ENCODE results near the gene SPINT4. TPM values are rescaled to one million over a fixed set of nuclear protein-coding genes. Genes with fewer than 3 reads are reported as not detected.
"Not testable (repeated sequence)": the region's sequence is repeated elsewhere in the genome, so short reads cannot be mapped to it uniquely, and the experiment has no call there.

Gene SPINT4
- not detected for polyA plus RNA-seq (2012; ENCODE audit: insufficient read depth, insufficient read length)

GRCh38 chr20:45722047-45722446, at the start of gene SPINT4:
SPINT4 (plus strand) TSS chr20:45722347; CDS start chr20:45722368, 21 bp downstream.
- no peak for DNase-seq (ENCODE audit: low read depth, low spot score)
- no peak within 1 kb of the TSS for H3K4me3 ChIP-seq (ENCODE audit: low read length)

DNA sequence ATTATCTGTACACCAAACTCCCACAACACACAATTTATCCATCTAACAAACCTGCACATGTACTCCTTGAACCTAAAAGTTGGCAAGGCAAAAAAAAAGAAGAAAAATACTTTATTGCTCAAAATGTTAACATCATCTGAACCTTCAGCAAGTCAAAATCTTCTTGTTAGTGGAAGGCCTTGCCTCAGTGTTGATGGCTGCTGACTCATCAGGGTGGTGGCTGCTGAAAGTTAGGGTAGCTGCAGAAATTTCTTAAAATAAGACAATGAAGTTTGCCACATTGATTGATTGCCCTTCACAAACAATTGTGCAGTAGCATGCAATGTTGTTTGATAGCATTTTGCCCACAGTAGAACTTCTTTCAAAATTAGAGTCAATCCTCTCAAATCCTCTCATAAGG, 49.4 kb upstream of the SPINT4 start:
- no peak overlapping the region for H3K4me3 ChIP-seq (ENCODE audit: low read length)
- no peak for DNase-seq (ENCODE audit: low read depth, low spot score)

GRCh38 chr20:45679650-45680049, 42.5 kb upstream of the SPINT4 start:
- no peak overlapping the region for H3K4me3 ChIP-seq (ENCODE audit: low read length)
- no peak for DNase-seq (ENCODE audit: low read depth, low spot score)

- no peak for DNase-seq (ENCODE audit: low read depth, low spot score)
Observed at GRCh38 chr20:45685896-45686295, 36.3 kb upstream of the SPINT4 start.

DNA sequence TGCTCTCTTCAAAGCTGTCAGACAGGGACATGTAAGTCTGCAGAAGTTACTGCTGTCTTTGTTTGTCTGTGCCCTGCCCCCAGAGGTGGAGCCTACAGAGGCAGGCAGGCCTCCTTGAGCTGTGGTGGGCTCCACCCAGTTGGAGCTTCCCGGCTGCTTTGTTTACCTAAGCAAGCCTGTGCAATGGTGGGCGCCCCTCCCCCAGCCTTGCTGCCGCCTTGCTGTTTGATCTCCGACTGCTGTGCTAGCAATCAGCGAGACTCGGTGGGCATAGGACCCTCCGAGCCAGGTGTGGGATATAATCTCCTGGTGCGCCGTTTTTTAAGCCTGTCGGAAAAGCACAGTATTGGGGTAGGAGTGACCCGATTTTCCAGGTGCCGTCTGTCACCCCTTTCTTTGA, 28.8 kb upstream of the SPINT4 start:
- H3K4me3 ChIP-seq (ENCODE audit: low read length); DNase-seq (ENCODE audit: low read depth, low spot score): not testable (repeated sequence)

More at GRCh38 chr20:45685896-45686295, 36.3 kb upstream of the SPINT4 start:
- H3K4me3 ChIP-seq (ENCODE audit: low read length): no peak overlapping the region

GRCh38 chr20:45695496-45695895, 26.7 kb upstream of the SPINT4 start:
- no peak for DNase-seq (ENCODE audit: low read depth, low spot score)
- no peak overlapping the region for H3K4me3 ChIP-seq (ENCODE audit: low read length)

DNA sequence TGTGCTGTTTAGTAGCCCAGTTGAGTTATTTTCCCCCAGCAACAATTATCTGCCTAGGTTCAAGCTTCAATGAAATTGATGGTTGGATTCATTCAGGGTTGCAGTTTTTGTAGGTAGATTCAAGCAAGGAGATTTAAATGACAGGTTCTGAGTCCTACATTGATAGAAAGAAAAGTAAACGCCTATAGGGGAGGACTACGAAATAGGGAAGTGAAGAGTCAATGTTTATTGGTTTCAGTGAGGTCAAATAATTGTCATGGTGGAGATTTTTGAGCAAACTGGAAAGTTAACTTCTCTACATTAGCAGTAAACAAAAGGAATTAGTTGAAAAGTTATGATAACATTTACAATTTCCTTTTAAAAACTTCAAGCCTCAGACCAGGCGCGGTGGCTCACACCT, 21.0 kb upstream of the SPINT4 start:
- H3K4me3 ChIP-seq (ENCODE audit: low read length): no peak overlapping the region
- DNase-seq (ENCODE audit: low read depth, low spot score): no peak

DNA sequence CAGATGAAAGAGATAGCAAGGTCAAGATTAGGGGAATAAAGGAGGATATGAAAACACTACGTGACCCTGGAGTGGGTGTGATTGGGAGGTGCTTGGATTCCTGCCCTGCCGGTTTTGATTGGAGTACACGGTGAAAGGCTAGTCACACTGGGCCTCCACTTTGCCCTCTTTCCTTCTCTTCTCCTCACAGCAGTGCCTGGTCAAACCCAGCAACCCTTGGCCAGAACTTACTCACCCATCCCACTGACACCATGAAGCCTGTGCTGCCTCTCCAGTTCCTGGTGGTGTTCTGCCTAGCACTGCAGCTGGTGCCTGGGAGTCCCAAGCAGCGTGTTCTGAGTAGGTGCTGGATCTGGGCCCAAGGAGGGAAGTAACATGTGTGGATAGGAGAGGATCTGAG, 20.3 kb upstream of the SPINT4 start, which contains the start of gene WFDC13:
TSS of gene WFDC13 (plus strand) at position 166 of the 400 bp plus-strand sequence. CDS start at position 252, 86 bp downstream.
- H3K4me3 ChIP-seq (ENCODE audit: low read length): no peak within 1 kb of the TSS
- no peak for DNase-seq (ENCODE audit: low read depth, low spot score)

DNA sequence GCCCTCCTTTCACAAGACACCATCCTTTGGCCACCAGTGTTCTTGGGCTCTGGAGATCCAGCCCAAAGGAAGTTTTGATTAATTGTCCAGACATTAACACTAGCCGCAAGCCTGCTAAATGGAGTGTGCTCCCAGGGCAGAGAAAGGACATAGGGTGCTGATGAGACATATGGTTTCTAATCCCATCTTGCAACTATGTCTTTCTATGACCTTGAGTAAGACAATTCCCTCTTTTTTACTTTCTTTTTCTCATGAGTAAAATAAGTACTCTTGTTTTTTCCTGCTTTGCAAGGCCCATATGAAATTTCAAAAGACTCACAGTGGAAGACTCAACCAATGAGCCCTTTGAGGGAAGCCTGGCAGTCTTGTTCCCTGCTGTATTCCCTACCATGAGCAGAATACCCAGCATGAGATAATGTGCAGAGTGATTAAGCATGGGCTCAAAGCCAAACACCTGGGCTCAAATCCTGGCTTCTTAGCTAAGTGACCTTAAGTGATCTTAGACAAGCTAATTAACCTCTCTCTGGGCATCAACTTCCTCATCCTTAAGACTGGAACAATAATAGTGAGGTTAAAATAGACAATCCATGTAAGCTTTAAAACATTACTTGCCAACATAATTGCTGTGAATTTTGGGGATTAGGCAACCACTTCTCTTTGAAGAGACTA, 17.0 kb upstream of the SPINT4 start, which contains the start of gene WFDC10B:
TSS of gene WFDC10B (minus strand) at position 51 of the 669 bp plus-strand sequence. CDS start 19,027 bp downstream, outside the sequence.
- H3K4me3 ChIP-seq (ENCODE audit: low read length): no peak within 1 kb of the TSS
- DNase-seq (ENCODE audit: low read depth, low spot score): no peak

DNA sequence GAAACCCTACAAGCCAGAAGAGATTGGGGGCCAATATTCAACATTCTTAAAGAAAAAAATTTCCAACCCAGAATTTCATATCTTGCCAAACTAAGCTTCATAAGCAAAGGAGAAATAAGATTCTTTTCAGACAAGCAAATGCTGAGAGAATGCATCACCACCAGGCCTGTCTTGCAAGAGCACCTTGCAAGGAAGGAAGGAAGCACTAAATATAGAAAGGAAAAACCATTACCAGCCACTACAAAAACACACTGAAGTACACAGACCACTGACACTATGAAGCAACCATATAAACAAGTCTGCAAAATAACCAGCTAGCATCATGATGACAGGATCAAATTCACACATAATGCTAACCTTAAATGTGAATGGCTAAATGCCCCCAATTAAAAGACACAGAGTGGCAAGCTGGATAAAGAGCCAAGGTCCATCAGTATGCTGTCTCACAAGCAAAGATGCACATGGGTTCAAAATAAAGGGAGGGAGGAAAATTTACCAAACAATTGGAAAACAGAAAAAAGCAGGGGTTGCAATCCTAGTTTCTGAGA, 5.9 kb upstream of the SPINT4 start:
- not testable (repeated sequence) for H3K4me3 ChIP-seq (ENCODE audit: low read length)
- peak; percentile 11 for DNase-seq (ENCODE audit: low read depth, low spot score)

GRCh38 chr20:45725134-45725533, 3.0 kb downstream of the SPINT4 start:
- no peak overlapping the region for H3K4me3 ChIP-seq (ENCODE audit: low read length)
- DNase-seq (ENCODE audit: low read depth, low spot score): no peak

DNA sequence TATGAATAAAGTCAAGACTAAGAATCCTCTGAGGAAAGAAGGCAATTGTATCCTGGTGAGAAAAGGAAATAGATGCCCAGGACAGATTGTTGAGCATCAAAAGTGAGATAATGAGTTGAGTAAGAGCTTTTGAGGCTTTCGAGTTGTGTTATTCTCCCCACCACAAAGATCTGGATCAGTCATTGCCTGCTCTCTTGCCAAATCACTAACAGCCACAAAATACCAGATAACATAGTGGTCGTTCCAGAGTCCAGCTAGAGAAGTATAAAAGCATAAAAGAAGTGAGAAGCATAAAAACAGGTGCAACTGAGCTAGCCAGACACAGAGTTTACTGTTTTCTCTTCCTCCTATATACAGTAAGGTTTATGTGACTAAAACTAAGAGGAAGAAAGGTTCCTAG, 4.9 kb downstream of the SPINT4 start:
- H3K4me3 ChIP-seq (ENCODE audit: low read length): no peak overlapping the region
- no peak for DNase-seq (ENCODE audit: low read depth, low spot score)

DNA sequence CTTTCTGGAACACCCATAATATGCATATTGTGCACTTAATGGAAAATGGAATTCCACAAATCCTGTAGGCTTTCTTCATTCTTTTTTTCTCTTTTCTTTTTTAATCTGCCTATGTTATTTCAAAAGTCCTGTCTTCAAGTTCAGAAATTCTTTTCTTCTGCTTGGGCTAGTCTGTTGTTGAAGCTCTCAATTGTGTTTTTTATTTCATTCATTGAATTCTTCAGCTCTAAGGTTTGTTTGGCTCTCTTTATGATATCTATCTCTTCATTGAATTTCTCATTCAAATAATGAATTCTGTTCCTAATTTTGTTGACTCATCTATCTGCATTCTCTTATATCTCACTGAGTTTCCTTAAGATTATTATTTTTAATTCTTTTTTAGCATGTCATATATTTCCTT, 10.1 kb downstream of the SPINT4 start:
- DNase-seq (ENCODE audit: low read depth, low spot score): no peak
- H3K4me3 ChIP-seq (ENCODE audit: low read length): no peak overlapping the region

- DNase-seq (ENCODE audit: low read depth, low spot score): no peak
- H3K4me3 ChIP-seq (ENCODE audit: low read length): no peak overlapping the region
Observed at GRCh38 chr20:45735552-45735951, 13.4 kb downstream of the SPINT4 start.

- no peak overlapping the region for H3K4me3 ChIP-seq (ENCODE audit: low read length)
- DNase-seq (ENCODE audit: low read depth, low spot score): no peak
Observed at GRCh38 chr20:45735988-45736387, 13.8 kb downstream of the SPINT4 start.

GRCh38 chr20:45742596-45742995, 20.4 kb downstream of the SPINT4 start:
- no peak for DNase-seq (ENCODE audit: low read depth, low spot score)
- no peak overlapping the region for H3K4me3 ChIP-seq (ENCODE audit: low read length)

GRCh38 chr20:45745015-45745414, 22.9 kb downstream of the SPINT4 start:
- H3K4me3 ChIP-seq (ENCODE audit: low read length): no peak overlapping the region
- no peak for DNase-seq (ENCODE audit: low read depth, low spot score)

GRCh38 chr20:45751721-45752120, 29.6 kb downstream of the SPINT4 start:
- no peak overlapping the region for H3K4me3 ChIP-seq (ENCODE audit: low read length)
- no peak for DNase-seq (ENCODE audit: low read depth, low spot score)

DNA sequence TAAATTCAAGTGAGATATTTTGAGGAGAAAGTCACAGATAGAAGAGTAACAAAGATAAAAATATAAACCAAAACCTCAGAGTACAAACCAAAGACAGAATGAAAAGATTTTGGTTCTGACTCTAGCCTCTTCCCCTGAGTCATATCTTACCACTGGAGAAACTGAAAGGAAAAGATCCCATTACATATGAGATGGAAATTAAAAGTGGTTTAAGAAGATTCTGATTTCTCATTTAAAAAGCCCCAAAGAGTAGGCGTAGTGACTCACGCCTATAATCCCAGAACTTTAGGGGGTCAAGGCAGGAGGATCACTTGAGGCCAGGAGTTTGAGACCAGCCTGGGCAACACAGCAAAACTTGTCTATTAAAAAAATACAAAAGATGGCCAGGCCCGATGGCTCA, 30.6 kb downstream of the SPINT4 start:
- DNase-seq (ENCODE audit: low read depth, low spot score): no peak

GRCh38 chr20:45758096-45758495, 35.9 kb downstream of the SPINT4 start:
- no peak overlapping the region for H3K4me3 ChIP-seq (ENCODE audit: low read length)
- no peak for DNase-seq (ENCODE audit: low read depth, low spot score)

More for the DNA sequence above, 30.6 kb downstream of the SPINT4 start:
- H3K4me3 ChIP-seq (ENCODE audit: low read length): no peak overlapping the region

DNA sequence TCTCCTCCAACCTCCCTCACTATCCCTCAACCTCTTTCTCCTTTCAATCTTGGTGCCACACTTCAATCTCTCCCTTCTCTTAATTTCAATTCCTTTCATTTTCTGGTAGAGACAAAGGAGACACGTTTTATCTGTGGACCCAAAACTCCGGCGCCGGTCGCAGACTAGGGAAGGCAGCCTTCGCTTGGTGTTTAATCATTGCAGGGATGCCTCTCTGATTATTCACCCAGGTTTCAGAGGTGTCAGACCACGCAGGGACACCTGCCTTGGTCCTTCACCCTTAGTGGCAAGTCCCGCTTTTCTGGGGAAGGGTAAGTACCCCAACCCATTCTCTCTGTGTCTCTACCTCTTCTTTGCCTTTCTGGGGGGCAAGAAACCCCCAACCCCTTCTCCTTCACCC, 37.8 kb downstream of the SPINT4 start:
- H3K4me3 ChIP-seq (ENCODE audit: low read length): not testable (repeated sequence)

More for the DNA sequence above, 37.8 kb downstream of the SPINT4 start:
- DNase-seq (ENCODE audit: low read depth, low spot score): not testable (repeated sequence)

Measured in Jurkat, Clone E6-1 (cell line).